ENCODE results near the gene BLZF1. TPM values are rescaled to one million over a fixed set of nuclear protein-coding genes. Genes with fewer than 3 reads are reported as not detected.

The BLZF1 gene
- total RNA-seq, 1 donor from 2014 or later, result 15.7 TPM

DNA sequence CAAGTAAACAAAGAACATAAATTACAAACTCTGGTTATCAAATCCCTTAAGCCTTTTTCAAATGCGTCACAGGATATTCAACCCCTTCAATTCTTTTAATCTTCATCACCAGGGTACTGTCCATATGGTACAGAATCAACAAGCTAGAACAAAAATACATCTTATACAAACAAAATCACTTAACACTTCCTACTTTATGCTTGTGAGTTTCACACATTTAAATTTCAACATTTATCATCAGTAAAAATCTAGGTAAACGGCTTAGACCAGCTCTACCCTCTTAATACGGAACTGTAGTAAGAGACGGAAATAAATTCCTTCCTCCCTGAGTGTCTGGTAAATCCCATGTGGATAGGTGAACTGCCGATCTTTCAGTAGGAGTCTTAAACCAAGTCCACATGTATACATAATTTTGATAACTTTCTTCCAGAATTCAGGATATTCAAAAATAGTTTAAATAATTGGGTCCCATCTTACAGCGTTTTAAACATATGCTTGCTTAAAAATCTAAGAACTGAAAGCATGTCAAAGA, 58.2 kb downstream of the BLZF1 start:
- Mint-ChIP-seq H3K9me3 (ENCODE audit: unreplicated experiment) (peaks cover 4% of the 10 kb centered on the region), H3K27me3 (ENCODE audit: unreplicated experiment) (peaks cover 6% of the 10 kb centered on the region), H3K27ac (ENCODE audit: unreplicated experiment) (no peak overlapping the region), H3K4me3 (ENCODE audit: unreplicated experiment) (peak overlapping the region; percentile 98), H3K36me3 (ENCODE audit: unreplicated experiment) (no peaks in the 10 kb centered on the region), H3K4me1 (ENCODE audit: low read depth, unreplicated experiment) (no peaks in the 10 kb centered on the region)
- no peak for DNase-seq
- TF ChIP-seq, protein P1, sequence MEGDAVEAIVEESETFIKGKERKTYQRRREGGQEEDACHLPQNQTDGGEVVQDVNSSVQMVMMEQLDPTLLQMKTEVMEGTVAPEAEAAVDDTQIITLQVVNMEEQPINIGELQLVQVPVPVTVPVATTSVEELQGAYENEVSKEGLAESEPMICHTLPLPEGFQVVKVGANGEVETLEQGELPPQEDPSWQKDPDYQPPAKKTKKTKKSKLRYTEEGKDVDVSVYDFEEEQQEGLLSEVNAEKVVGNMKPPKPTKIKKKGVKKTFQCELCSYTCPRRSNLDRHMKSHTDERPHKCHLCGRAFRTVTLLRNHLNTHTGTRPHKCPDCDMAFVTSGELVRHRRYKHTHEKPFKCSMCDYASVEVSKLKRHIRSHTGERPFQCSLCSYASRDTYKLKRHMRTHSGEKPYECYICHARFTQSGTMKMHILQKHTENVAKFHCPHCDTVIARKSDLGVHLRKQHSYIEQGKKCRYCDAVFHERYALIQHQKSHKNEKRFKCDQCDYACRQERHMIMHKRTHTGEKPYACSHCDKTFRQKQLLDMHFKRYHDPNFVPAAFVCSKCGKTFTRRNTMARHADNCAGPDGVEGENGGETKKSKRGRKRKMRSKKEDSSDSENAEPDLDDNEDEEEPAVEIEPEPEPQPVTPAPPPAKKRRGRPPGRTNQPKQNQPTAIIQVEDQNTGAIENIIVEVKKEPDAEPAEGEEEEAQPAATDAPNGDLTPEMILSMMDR (IDR thresholded peaks at IDR 0.05; ENCODE audit: partially characterized antibody, unreplicated experiment), result no peak

DNA sequence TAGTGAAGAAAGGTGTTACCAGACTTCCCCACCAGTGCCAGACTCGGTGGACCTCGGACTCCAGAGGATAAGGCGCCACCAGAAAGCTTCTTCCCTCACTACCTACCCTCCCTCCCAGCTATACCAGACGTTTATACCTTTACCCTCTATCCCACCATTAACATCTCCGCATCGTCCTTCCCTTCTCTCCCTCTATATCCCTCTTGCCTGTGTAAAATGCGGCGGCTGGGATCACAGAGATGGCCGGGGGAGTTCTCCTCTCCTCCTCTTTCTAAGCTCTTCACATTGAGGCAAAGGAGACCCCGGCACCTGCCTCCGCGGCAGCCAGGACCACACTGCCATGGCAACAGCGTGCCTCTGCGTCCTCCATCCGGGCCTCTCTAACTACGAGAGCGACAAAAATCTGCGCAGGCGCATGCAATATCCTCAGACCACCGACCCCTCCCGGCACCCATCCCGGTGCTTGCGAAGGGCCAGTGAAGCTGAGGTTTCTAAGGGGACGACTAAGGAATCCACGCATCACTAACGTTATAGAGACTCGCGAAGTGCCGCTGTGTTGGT, 59.2 kb downstream of the BLZF1 start, which contains the start of gene CCDC181:
Gene CCDC181, minus strand, starts transcription at position 394 of the 561 bp plus-strand sequence. CDS start 2,547 bp downstream, outside the sequence.
- Mint-ChIP-seq H3K27ac (ENCODE audit: unreplicated experiment) (peak within 1 kb of the TSS; percentile 88), H3K4me1 (ENCODE audit: low read depth, unreplicated experiment) (no peaks in the 10 kb centered on the region), H3K4me3 (ENCODE audit: unreplicated experiment) (peak within 1 kb of the TSS; percentile 98), H3K36me3 (ENCODE audit: unreplicated experiment) (no peaks in the 10 kb centered on the region), H3K9me3 (ENCODE audit: unreplicated experiment) (peaks cover 4% of the 10 kb centered on the region), H3K27me3 (ENCODE audit: unreplicated experiment) (peaks cover 4% of the 10 kb centered on the region)
- DNase-seq, result peak; percentile 94
- TF ChIP-seq, protein P1 (IDR thresholded peaks at IDR 0.05; ENCODE audit: partially characterized antibody, unreplicated experiment), result no peak

Other genes starting within 250 kb of the BLZF1 start
- 18.6 TPM for gene NME7, start 398 bp upstream of the BLZF1 start, total RNA-seq (ENCODE audit: unreplicated experiment)
- gene CCDC181, start 59.3 kb downstream of the BLZF1 start, total RNA-seq (ENCODE audit: unreplicated experiment), result 1.1 TPM
- gene SLC19A2, start 117.7 kb downstream of the BLZF1 start, total RNA-seq (ENCODE audit: unreplicated experiment), result 12.8 TPM
- not detected for gene F5, start 218.3 kb downstream of the BLZF1 start, total RNA-seq (ENCODE audit: unreplicated experiment)